OCI-LY7 (cell line): ENCODE data around the gene ZFR.

Experiments
- EZH2phosphoT487 ChIP-seq: fragments of 200-600 bp; sonication (generic); IDR thresholded peaks from 2 replicates; pipeline ENCODE4 v1.6.1; 2018; ENCODE audit warnings: low read depth, borderline replicate concordance, mild to moderate bottlenecking, mixed run types, antibody characterized with exemption, low read length, moderate library complexity, mixed read lengths
- TF ChIP-seq, protein P1 (sequence below): fragments of 200-600 bp; sonication (generic); conservative IDR thresholded peaks from 2 replicates; pipeline ENCODE4 v1.5.1; 2014; ENCODE audit warnings: mild to moderate bottlenecking, antibody characterized with exemption, low read length, moderate library complexity, mixed read lengths

DNA sequence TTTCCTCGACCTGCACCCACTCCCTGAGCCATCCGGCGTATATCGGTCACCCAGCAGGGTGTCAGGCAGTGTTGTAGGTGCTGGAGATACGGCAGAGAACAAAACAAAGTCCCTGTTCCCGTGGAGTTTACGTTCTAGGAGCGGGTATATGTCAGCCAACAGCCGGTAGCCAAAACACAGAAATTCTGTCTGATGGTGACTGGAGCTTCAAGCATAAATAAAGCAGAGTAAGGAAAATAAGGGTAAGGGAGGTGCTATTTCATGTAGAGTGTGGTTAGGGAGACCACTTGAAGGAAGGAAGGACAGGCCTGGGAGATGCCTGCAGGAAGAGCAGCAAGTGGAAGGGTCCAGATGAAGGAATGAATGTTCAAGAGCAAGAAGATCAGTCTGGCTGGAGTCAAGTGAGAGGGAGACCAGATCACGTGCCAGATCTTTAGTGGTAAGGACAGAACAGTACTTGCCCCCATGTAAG, 783 bp upstream of the ZFR start:
- TF ChIP-seq EZH2phosphoT487 = no peak
- TF ChIP-seq, protein P1, sequence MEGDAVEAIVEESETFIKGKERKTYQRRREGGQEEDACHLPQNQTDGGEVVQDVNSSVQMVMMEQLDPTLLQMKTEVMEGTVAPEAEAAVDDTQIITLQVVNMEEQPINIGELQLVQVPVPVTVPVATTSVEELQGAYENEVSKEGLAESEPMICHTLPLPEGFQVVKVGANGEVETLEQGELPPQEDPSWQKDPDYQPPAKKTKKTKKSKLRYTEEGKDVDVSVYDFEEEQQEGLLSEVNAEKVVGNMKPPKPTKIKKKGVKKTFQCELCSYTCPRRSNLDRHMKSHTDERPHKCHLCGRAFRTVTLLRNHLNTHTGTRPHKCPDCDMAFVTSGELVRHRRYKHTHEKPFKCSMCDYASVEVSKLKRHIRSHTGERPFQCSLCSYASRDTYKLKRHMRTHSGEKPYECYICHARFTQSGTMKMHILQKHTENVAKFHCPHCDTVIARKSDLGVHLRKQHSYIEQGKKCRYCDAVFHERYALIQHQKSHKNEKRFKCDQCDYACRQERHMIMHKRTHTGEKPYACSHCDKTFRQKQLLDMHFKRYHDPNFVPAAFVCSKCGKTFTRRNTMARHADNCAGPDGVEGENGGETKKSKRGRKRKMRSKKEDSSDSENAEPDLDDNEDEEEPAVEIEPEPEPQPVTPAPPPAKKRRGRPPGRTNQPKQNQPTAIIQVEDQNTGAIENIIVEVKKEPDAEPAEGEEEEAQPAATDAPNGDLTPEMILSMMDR = no peak
